Stimulated activated CD4-positive, alpha-beta T cell treated with anti-CD3 and anti-CD28 coated beads, Interleukin-15, amount 100 ng/mL, for 1 hour (primary cell): ENCODE results near the gene UBE2Q1.
"Not testable (repeated sequence)": the region's sequence is repeated elsewhere in the genome, so short reads cannot be mapped to it uniquely, and the experiment has no call there.

ENCODE experiments used
- DNase-seq, 2 donors: peaks; one replicate each; pipeline ENCODE4 v3.0.0-alpha.2; 2020; ENCODE audit warnings: low read depth in 1 of 2, low spot score in 1 of 2

UBE2Q1 gene

GRCh38 chr1:154551474-154551873, 7.0 kb downstream of the UBE2Q1 start:
- DNase-seq, result no peak

- no peak for DNase-seq
Measured at GRCh38 chr1:154550657-154551056, 7.8 kb downstream of the UBE2Q1 start.

GRCh38 chr1:154550070-154550469, 8.4 kb downstream of the UBE2Q1 start:
- DNase-seq, result no peak

- DNase-seq, result no peak
Measured at GRCh38 chr1:154549202-154549770, 9.2 kb downstream of the UBE2Q1 start.

GRCh38 chr1:154548028-154548427, 10.4 kb downstream of the UBE2Q1 start:
- no peak for DNase-seq

- no peak for DNase-seq
Measured at GRCh38 chr1:154547105-154547732, 11.2 kb downstream of the UBE2Q1 start.

GRCh38 chr1:154546264-154547063, 12.0 kb downstream of the UBE2Q1 start:
- DNase-seq, result peak in 1 of 2 donors; percentile 15

- DNase-seq, result no peak
Measured at GRCh38 chr1:154541231-154541630, 17.2 kb downstream of the UBE2Q1 start.

- no peak for DNase-seq
Measured at GRCh38 chr1:154539486-154540483, 18.7 kb downstream of the UBE2Q1 start.

- no peak for DNase-seq
Measured at GRCh38 chr1:154536570-154536969, 21.9 kb downstream of the UBE2Q1 start.

- DNase-seq, result no peak
Measured at GRCh38 chr1:154533952-154534844, 24.3 kb downstream of the UBE2Q1 start.

GRCh38 chr1:154531950-154532349, 26.5 kb downstream of the UBE2Q1 start:
- not testable (repeated sequence) for DNase-seq

GRCh38 chr1:154529308-154529707, 29.2 kb downstream of the UBE2Q1 start:
- DNase-seq, result no peak

GRCh38 chr1:154527192-154527591, 31.3 kb downstream of the UBE2Q1 start:
- no peak for DNase-seq

GRCh38 chr1:154524881-154525280, 33.6 kb downstream of the UBE2Q1 start:
- DNase-seq, result no peak

GRCh38 chr1:154521695-154522094, 36.8 kb downstream of the UBE2Q1 start:
- no peak for DNase-seq

GRCh38 chr1:154520333-154520732, 38.1 kb downstream of the UBE2Q1 start:
- DNase-seq, result no peak

GRCh38 chr1:154519591-154519991, 38.9 kb downstream of the UBE2Q1 start:
- no peak for DNase-seq

- DNase-seq, result no peak
Measured at GRCh38 chr1:154517661-154518060, 40.8 kb downstream of the UBE2Q1 start.

GRCh38 chr1:154514066-154514553, 44.4 kb downstream of the UBE2Q1 start:
- DNase-seq, result no peak
